Ovary (tissue), 1 donor: ENCODE measurements around the gene BEAN1.
"Not testable (repeated sequence)": the region's sequence is repeated elsewhere in the genome, so short reads cannot be mapped to it uniquely, and the experiment has no call there.

ENCODE experiments used
- EP300 ChIP-seq: sonication (generic); formaldehyde crosslinking; IDR thresholded peaks from one replicate; pipeline ENCODE4 v1.6.1; 2017; ENCODE audit warnings: antibody characterized with exemption
- POLR2A ChIP-seq: fragments of 450-650 bp; IDR thresholded peaks from one replicate; pipeline ENCODE4 v1.6.1; 2017; ENCODE audit warnings: antibody characterized with exemption, mild to moderate bottlenecking, moderate library complexity

DNA sequence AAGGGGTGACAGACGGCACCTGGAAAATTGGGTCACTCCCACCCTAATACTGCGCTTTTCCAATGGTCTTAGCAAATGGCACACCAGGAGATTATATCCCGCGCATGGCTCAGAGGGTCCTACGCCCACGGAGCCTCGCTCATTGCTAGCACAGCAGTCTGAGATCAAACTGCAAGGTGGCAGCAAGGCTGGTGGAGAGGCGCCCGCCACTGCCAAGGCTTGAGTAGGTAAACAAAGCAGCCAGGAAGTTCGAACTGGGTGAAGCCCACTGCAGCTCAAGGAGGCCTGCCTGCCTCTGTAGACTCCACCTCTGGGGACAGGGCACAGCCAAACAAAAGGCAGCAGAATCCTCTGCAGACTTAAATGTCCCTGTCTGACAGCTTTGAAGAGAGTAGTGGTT lies 69.1 kb downstream of the BEAN1 start:
- not testable (repeated sequence) for TF ChIP-seq EP300, POLR2A
